ENCODE measurements around the gene RBM14. TPM values are rescaled to one million over a fixed set of nuclear protein-coding genes. Genes with fewer than 3 reads are reported as not detected.
"Not testable (repeated sequence)": the region's sequence is repeated elsewhere in the genome, so short reads cannot be mapped to it uniquely, and the experiment has no call there.

The RBM14 gene, protein sequence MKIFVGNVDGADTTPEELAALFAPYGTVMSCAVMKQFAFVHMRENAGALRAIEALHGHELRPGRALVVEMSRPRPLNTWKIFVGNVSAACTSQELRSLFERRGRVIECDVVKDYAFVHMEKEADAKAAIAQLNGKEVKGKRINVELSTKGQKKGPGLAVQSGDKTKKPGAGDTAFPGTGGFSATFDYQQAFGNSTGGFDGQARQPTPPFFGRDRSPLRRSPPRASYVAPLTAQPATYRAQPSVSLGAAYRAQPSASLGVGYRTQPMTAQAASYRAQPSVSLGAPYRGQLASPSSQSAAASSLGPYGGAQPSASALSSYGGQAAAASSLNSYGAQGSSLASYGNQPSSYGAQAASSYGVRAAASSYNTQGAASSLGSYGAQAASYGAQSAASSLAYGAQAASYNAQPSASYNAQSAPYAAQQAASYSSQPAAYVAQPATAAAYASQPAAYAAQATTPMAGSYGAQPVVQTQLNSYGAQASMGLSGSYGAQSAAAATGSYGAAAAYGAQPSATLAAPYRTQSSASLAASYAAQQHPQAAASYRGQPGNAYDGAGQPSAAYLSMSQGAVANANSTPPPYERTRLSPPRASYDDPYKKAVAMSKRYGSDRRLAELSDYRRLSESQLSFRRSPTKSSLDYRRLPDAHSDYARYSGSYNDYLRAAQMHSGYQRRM
- polyA plus RNA-seq = 80.5 TPM

DNA sequence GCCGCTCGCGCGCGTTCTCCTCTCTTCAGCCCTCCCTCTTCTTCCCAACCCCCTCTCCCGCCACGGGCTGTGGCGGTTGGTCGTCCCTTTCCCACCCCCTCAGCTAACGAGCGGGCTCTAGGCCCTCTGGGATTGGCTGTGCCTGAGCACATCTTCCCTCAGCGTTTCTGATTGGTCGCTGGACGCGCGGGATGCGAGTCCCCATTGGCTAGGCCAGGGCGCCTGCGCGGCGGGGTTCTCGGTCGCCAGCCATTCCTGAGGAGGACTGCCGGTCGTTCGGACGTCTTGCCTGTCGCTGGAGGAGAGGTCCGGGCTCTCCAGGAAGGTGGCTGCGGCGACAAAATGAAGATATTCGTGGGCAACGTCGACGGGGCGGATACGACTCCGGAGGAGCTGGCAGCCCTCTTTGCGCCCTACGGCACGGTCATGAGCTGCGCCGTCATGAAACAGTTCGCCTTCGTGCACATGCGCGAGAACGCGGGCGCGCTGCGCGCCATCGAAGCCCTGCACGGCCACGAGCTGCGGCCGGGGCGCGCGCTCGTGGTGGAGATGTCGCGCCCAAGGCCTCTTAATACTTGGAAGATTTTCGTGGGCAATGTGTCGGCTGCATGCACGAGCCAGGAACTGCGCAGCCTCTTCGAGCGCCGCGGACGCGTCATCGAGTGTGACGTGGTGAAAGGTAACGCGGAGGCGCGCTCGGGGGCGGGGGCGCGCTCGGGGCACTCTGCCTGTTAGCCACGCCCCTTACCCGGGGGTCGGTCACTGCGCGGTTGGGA lies at the start of gene RBM14:
Gene RBM14 (plus strand): TSS at position 252 of the 776 bp plus-strand sequence. CDS start 91 bp downstream, at position 343.
- Mint-ChIP-seq H3K36me3 (peaks cover 9% of the 10 kb centered on the region), H3K9me3 (no peaks in the 10 kb centered on the region), H3K4me3 (peak within 1 kb of the TSS; percentile 98 to 100 (median 100)), H3K27ac (peak within 1 kb of the TSS; percentile 99 to 100 (median 99)), H3K4me1 (peaks cover 37 to 47% (median 39%) of the 10 kb centered on the region in 3 donors), H3K27me3 (no peaks in the 10 kb centered on the region)

DNA sequence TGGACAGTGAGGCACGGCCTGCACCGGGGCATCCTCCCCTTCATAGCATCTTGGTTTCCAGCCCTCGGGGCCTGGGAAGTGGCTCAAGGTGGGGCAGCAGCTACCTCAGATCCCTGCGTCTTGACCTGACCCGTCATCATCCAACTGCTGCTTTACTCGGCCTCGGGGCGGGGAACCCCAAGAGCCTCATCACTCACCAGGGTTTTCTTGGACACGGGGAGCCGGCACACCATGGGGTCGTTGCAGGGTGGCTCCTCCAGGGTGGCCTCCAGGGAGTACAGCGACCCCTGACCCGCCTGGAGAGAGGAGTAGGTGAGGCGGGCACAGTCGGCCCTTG lies 48.7 kb upstream of the RBM14 start:
- H3K9me3 Mint-ChIP-seq = no peaks in the 10 kb centered on the region
- peaks cover 0 to 3% (median 2%) of the 10 kb centered on the region in 3 donors for H3K4me1 Mint-ChIP-seq
- no peaks in the 10 kb centered on the region for H3K36me3 Mint-ChIP-seq
- no peak overlapping the region for H3K27ac Mint-ChIP-seq
- H3K27me3 Mint-ChIP-seq = peaks cover 4% of the 10 kb centered on the region
- peak overlapping the region; percentile 63 to 85 (median 78) for H3K4me3 Mint-ChIP-seq

DNA sequence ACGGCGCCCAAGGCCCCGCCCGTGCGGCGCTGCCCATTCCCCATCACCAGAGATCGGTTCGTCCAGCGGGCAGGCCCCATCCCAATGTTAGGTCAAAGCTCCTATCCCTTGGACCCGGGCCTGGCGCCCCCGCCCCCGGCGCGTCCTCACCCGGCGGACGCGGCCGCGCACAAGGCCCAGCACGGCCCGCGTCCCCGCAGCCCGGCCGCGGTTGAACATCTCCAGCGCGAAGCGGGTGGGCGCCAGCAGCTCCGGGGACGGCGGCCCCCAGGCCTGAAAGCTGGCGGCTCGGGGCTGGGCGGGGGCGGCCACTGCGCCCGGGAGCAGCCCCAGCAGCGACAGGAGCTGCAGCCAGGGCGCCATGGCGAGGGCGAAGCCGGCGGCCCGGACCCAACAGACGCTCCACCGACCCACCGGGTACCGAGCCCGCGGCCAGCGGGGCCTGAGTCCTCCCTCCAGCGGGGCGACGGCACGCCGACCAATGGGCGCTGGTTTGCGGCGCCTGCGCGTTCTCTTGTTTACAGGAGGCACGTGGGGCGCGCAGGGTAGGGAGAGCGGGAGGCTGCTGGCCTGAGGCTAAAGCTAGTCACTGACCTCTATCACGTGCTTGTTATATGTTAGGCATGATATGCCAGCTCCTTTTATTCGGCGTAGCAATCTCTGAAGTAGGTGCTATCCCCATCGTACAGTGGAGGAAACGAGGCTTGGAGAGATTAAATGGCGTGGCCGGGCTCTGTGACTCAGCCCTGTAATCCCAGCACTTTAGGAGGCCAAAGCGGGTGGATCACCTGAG lies 48.1 kb upstream of the RBM14 start, which contains the start of gene CTSF:
Gene CTSF (minus strand): TSS at position 483 of the 793 bp plus-strand sequence. CDS start 120 bp downstream, at position 363.
- H3K9me3 Mint-ChIP-seq = no peaks in the 10 kb centered on the region
- H3K27ac Mint-ChIP-seq = peak within 1 kb of the TSS in 1 of 3 donors; percentile 28
- peaks cover 0 to 3% (median 2%) of the 10 kb centered on the region in 3 donors for H3K4me1 Mint-ChIP-seq
- peaks cover 4% of the 10 kb centered on the region for H3K27me3 Mint-ChIP-seq
- no peaks in the 10 kb centered on the region for H3K36me3 Mint-ChIP-seq
- H3K4me3 Mint-ChIP-seq = peak within 1 kb of the TSS; percentile 72 to 89 (median 81)

DNA sequence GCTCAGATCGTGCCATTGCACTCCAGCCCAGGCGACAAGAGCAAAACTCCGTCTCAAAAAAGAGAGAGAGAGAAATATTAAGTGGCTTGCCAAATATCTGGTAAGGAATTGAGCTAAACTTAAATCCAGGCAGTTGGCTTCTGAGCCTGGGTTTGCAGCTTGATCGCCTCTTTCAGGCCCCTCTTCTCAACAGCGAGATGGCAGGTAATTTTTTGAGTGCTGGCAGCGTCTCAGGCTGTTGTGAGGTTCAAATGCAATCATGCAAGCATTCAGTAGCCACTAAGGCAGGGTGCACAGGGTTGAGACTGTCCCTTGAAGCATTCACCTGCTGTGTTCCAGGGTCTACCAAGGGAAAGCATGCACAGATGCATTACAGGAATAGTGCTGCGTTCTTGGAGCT lies 47.4 kb upstream of the RBM14 start:
- H3K27me3 Mint-ChIP-seq = peaks cover 7% of the 10 kb centered on the region
- H3K4me1 Mint-ChIP-seq = peaks cover 0 to 3% (median 2%) of the 10 kb centered on the region in 3 donors
- H3K9me3 Mint-ChIP-seq = no peaks in the 10 kb centered on the region
- no peak overlapping the region for H3K27ac Mint-ChIP-seq
- no peaks in the 10 kb centered on the region for H3K36me3 Mint-ChIP-seq
- peak overlapping the region in 2 of 4 donors; percentile 53 to 83 for H3K4me3 Mint-ChIP-seq

DNA sequence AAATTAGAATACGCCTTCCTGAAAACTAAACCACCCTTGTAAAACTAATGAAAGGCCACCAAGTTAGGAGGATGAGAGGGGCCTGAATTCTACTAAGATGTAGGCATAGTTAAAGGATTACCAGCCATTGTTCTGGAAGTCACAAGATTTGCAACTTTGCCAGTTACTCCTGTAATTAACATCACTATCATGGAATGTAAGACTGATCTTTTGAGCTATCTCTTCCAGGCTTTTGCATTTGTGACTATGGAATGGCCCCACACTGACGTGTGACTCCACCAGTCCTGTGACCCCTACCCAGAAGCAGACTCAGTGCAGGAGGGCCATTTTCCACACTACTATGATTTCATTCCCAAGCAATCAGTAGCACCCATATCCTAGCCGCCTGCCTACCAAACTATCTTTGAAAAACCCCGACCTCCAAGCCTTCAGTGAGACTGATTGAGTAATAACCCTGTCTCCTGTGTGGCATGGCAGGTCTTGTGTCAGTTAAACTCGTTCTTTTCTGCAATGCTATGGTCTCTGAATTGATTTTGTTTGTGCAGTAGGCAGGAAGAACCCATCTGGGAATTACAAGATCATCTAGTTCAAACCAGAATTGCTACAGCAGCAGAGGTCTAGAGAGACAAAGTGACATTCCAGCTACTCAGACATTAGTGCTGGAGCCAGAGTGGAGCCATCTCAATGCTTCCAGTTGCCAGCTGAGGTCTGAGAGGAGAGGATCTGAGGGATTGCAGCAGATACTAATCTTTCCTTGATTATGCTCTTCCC lies 46.2 kb upstream of the RBM14 start:
- H3K4me1 Mint-ChIP-seq = peaks cover 0 to 3% (median 2%) of the 10 kb centered on the region in 3 donors
- peak overlapping the region in 1 of 3 donors; percentile 27 for H3K27ac Mint-ChIP-seq
- H3K9me3 Mint-ChIP-seq = peaks cover 0 to 2% (median 0%) of the 10 kb centered on the region in 3 donors
- peaks cover 9% of the 10 kb centered on the region for H3K27me3 Mint-ChIP-seq
- H3K36me3 Mint-ChIP-seq = no peaks in the 10 kb centered on the region
- H3K4me3 Mint-ChIP-seq = peak overlapping the region in 2 of 4 donors; percentile 49 to 62

DNA sequence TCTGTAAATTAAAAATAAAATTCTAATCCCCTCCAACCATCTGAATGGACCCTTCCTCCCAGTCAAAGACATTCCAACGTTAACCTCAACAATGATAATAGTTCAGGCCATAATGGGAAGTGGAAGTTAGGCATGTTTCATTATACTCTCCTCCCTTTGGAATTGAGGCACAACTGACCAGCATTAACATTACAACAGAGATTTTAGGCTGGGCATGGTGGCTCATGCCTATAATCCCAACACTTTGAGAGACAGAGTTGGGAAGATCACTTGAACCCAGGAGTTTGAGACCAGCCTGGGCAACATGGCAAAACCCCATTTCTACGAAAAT lies 45.6 kb upstream of the RBM14 start:
- Mint-ChIP-seq H3K36me3 (no peaks in the 10 kb centered on the region), H3K4me1 (peaks cover 0 to 3% (median 2%) of the 10 kb centered on the region in 3 donors), H3K27ac (no peak overlapping the region), H3K27me3 (peaks cover 11% of the 10 kb centered on the region), H3K9me3 (peaks cover 0 to 2% (median 0%) of the 10 kb centered on the region in 3 donors), H3K4me3 (peak overlapping the region in 1 of 4 donors; percentile 1)

DNA sequence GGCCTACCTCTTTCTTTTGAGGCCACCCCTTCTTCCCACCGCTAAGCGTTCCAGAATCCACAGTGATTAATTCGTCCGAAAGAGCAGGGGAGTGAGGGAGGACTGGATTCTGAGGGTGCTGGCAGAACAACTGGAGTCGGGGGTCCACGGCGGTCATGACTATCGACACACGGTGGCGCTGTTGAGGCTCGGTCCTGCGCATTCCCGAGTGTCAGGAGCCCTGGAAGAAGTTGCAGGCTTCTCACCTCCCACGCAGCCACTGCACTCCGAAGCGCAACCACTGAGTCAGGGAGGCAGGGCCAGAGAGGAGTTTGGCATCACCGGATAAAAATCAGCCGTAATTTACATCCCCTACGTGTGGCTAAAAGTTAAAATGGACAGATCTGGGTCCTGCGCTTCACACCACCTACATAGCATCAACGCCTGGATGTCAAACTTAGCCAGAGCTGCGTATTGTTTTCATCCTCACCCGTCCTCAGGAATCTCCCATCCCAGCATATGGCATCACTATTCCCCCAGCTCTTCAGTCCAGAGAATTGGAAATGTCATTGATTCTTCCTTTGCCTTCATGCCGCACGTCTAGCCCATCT lies 37.3 kb upstream of the RBM14 start:
- Mint-ChIP-seq H3K36me3 (no peaks in the 10 kb centered on the region), H3K27me3 (peaks cover 4% of the 10 kb centered on the region), H3K4me3 (peak overlapping the region in 2 of 4 donors; percentile 84 to 85), H3K27ac (no peak overlapping the region), H3K4me1 (peaks cover 0 to 6% (median 6%) of the 10 kb centered on the region in 3 donors), H3K9me3 (peaks cover 0 to 6% (median 4%) of the 10 kb centered on the region in 3 donors)

DNA sequence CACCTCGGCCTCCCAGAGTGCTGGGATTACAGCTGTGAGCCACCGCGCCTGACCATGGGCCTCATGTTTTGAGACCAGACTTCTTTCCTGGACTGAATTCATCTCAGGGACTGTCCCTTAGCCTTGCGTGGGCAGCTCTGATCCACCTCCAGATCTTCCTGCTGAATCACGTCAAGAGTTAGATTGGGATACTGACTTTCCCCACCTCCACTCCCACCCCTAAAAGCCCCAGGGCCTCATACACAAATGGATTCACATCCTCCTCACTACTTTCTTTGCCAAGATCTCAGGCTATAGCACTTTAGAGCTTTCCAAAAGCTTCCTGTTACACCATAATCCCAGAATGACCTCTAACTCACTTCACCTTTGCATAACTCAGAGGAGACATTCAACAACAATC lies 35.6 kb upstream of the RBM14 start:
- Mint-ChIP-seq H3K9me3 (peaks cover 0 to 6% (median 3%) of the 10 kb centered on the region in 3 donors), H3K4me3 (no peak overlapping the region)

DNA sequence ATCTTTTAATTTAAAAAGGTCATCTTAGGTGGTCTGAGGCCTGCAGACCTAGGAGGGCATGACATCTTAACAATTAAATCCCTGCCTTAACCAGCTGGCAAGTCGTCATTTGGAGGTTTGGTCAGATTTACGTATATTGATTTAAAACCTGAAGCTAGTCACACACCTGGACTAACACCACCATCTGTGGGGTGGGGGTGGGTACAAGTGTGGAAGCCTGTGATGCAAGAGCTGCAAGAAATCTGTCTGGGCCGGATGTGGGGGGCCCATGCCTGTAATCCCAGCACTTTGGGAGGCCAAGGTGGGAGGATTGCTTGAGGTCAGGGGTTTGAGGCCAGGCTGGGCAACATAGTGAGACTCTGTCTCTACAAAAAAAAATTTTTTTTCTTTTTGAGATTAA lies 35.2 kb upstream of the RBM14 start:
- H3K4me3 Mint-ChIP-seq = no peak overlapping the region
- H3K36me3 Mint-ChIP-seq = no peaks in the 10 kb centered on the region
- H3K4me1 Mint-ChIP-seq = peaks cover 0 to 6% (median 6%) of the 10 kb centered on the region in 3 donors
- H3K27me3 Mint-ChIP-seq = no peaks in the 10 kb centered on the region
- H3K9me3 Mint-ChIP-seq = peaks cover 0 to 6% (median 3%) of the 10 kb centered on the region in 3 donors
- no peak overlapping the region for H3K27ac Mint-ChIP-seq

More for the DNA sequence above, 35.6 kb upstream of the RBM14 start:
- Mint-ChIP-seq H3K27me3 (no peaks in the 10 kb centered on the region), H3K27ac (no peak overlapping the region), H3K36me3 (no peaks in the 10 kb centered on the region), H3K4me1 (peaks cover 0 to 6% (median 6%) of the 10 kb centered on the region in 3 donors)

DNA sequence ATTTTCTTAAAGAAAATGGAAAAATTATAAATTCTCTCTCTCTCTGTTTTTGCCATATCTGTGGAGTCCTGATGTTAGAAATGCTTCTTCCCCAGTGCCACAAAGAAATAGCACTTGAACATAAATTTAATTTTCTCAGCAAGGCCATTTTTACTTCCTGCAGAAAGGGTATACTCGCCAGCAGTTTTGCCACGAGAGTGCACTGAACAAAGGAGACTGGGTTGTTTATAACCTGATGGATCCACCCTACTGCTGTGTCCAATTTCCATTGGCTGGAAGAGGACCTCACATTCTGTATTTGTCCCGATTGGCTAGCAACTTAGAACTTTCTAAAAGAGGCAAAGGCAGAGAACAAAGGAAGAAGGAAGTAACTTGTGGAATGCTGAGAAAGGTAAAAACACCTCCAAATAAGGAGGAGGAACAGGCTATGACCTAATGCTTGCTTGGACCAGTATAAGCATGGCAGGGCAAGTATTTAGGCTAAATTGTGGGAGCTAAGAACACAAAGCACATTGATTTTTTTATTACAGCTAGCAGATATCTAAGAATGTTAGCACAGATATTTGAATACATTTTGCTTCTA lies 33.8 kb upstream of the RBM14 start:
- not testable (repeated sequence) for H3K27me3 Mint-ChIP-seq, H3K4me3 Mint-ChIP-seq, H3K27ac Mint-ChIP-seq, H3K9me3 Mint-ChIP-seq, H3K4me1 Mint-ChIP-seq, H3K36me3 Mint-ChIP-seq

DNA sequence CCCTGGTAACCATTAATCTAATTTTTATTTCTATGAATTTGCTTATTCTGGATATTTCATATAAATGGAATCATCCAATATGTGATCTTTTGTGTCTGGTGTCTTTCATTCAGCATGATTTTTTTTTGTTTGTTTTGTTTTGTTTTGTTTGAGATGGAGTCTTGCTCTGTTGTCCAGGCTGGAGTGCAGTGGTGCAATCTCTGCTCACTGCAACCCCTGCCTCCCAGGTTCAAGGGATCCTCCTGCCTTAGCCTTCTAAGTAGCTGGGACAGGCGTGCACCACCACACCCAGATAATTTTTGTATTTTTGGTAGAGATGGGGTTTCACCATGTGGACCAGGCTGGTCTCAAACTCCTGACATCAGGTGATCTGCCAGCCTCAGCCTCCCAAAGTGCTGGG lies 31.0 kb upstream of the RBM14 start:
- not testable (repeated sequence) for H3K4me1 Mint-ChIP-seq, H3K9me3 Mint-ChIP-seq, H3K27me3 Mint-ChIP-seq, H3K36me3 Mint-ChIP-seq, H3K27ac Mint-ChIP-seq, H3K4me3 Mint-ChIP-seq

DNA sequence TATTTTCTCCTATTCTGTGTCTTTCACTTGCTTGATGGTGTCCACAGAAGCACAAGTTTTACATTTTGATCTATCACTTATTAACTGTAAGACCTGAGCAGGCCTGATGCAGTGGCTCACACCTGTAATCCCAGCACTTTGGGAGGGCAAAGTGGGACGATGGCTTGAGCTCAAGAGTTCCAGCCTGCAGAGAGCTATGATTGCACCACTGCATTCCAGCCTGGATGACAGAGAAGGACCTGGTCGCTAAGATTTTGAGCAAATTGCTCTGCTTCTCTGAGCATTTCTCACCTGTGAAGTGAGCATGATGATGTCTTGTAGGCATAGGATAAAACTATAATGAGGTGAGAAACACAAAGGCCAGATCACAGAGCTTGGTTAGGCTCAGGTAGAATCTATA lies 30.3 kb upstream of the RBM14 start:
- Mint-ChIP-seq H3K36me3 (no peaks in the 10 kb centered on the region), H3K4me3 (no peak overlapping the region), H3K27ac (no peak overlapping the region), H3K9me3 (peaks cover 0 to 6% (median 3%) of the 10 kb centered on the region in 3 donors), H3K27me3 (no peaks in the 10 kb centered on the region), H3K4me1 (no peaks in the 10 kb centered on the region)

DNA sequence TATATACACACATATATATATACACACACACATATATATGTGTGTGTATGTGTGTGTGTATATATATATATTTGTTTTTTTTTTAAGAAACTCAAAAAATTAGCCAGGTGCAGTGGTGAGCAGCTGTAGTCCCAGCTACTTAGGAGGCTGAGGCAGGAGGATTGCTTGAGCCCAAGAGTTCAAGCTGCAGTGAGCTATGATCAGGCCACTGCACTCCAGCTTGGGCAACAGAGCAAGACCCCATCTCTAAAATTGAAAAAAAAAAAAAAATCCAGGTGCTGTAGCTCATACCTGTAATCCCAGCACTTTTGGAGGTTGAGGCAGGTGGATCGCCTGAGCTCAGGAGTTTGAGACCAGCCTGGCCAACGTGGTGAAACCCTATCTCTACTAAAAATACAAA lies 27.1 kb upstream of the RBM14 start:
- H3K27ac Mint-ChIP-seq, H3K9me3 Mint-ChIP-seq, H3K36me3 Mint-ChIP-seq, H3K4me3 Mint-ChIP-seq, H3K27me3 Mint-ChIP-seq: not testable (repeated sequence)
- peaks cover 8 to 13% (median 11%) of the 10 kb centered on the region in 3 donors for H3K4me1 Mint-ChIP-seq

All from IgD-negative memory B cell (primary cell).